GM12878 (cell line): ENCODE measurements around the gene IFITM1. TPM values are rescaled to one million over a fixed set of nuclear protein-coding genes. Genes with fewer than 3 reads are reported as not detected.

ENCODE experiments used
- ATAC-seq: fragments of 200-7000 bp; cut with Tn5 transposase; 3 replicates; pipeline ENCODE4 v1.9.1; 2020; ENCODE audit warnings: mild to moderate bottlenecking, moderate library complexity
- BruUV-seq: library from RNA; stranded (reverse); fragments of 400-500 nt; replicated peaks from 2 replicates; lab custom pipeline; 2021; lab: Mats Ljungman, UMichigan
- CTCF ChIA-PET: fragments of 300-600 bp; sonication (Branson Sonifier 250); formaldehyde crosslinking; extraction: SDS; loops from one replicate; lab custom pipeline; 2021; ENCODE audit warnings: inconsistent platforms; lab: Yijun Ruan, JAX
- POLR2A ChIA-PET: fragments of 350-600 bp; formaldehyde crosslinking; extraction: SDS; loops from one replicate; lab custom pipeline; 2021; ENCODE audit warnings: inconsistent platforms; lab: Charles Lee
- RAD21 ChIA-PET: fragments of 300-600 bp; sonication (Branson Sonifier 250); formaldehyde crosslinking; loops from one replicate; lab custom pipeline; 2023; ENCODE audit warnings: antibody characterized with exemption; ENCODE audit not compliant: unreplicated experiment; lab: Charles Lee
- SMC1A ChIA-PET: fragments of 300-600 bp; sonication (Branson Sonifier 250); formaldehyde crosslinking; loops from one replicate; lab custom pipeline; 2023; ENCODE audit not compliant: unreplicated experiment, uncharacterized antibody; lab: Charles Lee
- DNase-seq: peaks from one replicate; pipeline ENCODE4 v3.0.0-alpha.2; 2011; ENCODE audit warnings: low read depth, low spot score
- FAIRE-seq: peaks from 3 replicates; lab custom pipeline; 2011; peaks lifted over from hg19 to GRCh38; lab: Jason Lieb, UNC
- H2AFZ ChIP-seq: 2 replicates; pipeline ENCODE4 v1.6.0; 2011; ENCODE audit warnings: low read depth, low read length, control low read depth; ENCODE audit not compliant: control insufficient read depth
- H3K27ac ChIP-seq: 2 replicates; pipeline ENCODE4 v1.5.1; 2011; ENCODE audit warnings: control low read depth; ENCODE audit not compliant: control insufficient read depth, insufficient read depth
- H3K27me3 ChIP-seq, 2 experiments: replicated peaks in 1 of 2; 2 replicates each; pipeline versions ENCODE4 v1.6.0 to v1.6.1; 2011; ENCODE audit warnings: low read length in 1 of 2; ENCODE audit not compliant: control insufficient read depth in 2 of 2, insufficient read depth in 2 of 2
- H3K36me3 ChIP-seq, 2 experiments: 2 replicates each; pipeline ENCODE4 v1.5.1; 2011; ENCODE audit warnings: low read length in 1 of 2; ENCODE audit not compliant: control insufficient read depth in 2 of 2, insufficient read depth in 2 of 2
- H3K4me1 ChIP-seq: 2 replicates; pipeline ENCODE4 v1.6.1; 2011; ENCODE audit warnings: mild to moderate bottlenecking, low read length, moderate library complexity, mixed read lengths; ENCODE audit not compliant: control insufficient read depth, insufficient read depth
- H3K4me2 ChIP-seq: 2 replicates; pipeline ENCODE4 v1.6.0; 2011; ENCODE audit warnings: control low read depth; ENCODE audit not compliant: control insufficient read depth, insufficient read depth
- H3K4me3 ChIP-seq: fragments of 200-600 bp; sonication (generic); 2 replicates; pipeline ENCODE4 v1.5.1; 2016
- H3K79me2 ChIP-seq: 2 replicates; pipeline ENCODE4 v1.6.0; 2011; ENCODE audit warnings: low read length; ENCODE audit not compliant: control insufficient read depth, insufficient read depth
- H3K9ac ChIP-seq: 2 replicates; pipeline ENCODE4 v1.8.0; 2011; ENCODE audit warnings: low read length, control low read depth, mixed read lengths; ENCODE audit not compliant: control insufficient read depth, insufficient read depth
- H3K9me3 ChIP-seq: replicated peaks from 3 replicates; pipeline ENCODE4 v1.5.1; 2011; ENCODE audit warnings: mild to moderate bottlenecking, low read length; ENCODE audit not compliant: control insufficient read depth, insufficient read depth
- H4K20me1 ChIP-seq: 2 replicates; pipeline ENCODE4 v1.6.0; 2011; ENCODE audit not compliant: control insufficient read depth, insufficient read depth
- HDAC6 ChIP-seq: fragments of 200-600 bp; sonication (generic); IDR thresholded peaks from one replicate; pipeline ENCODE4 v1.8.0; 2017; ENCODE audit warnings: antibody characterized with exemption; ENCODE audit not compliant: unreplicated experiment
- NR2C1 ChIP-seq: fragments of 450-650 bp; IDR thresholded peaks from 2 replicates; pipeline ENCODE4 v1.6.1; 2017; ENCODE audit warnings: antibody characterized with exemption, mild to moderate bottlenecking, moderate library complexity
- NR2F1 ChIP-seq: fragments of 450-650 bp; conservative IDR thresholded peaks from 2 replicates; pipeline ENCODE4 v1.6.1; 2017; ENCODE audit warnings: mild to moderate bottlenecking
- PAX8 ChIP-seq: fragments of 450-650 bp; IDR thresholded peaks from 2 replicates; pipeline ENCODE4 v1.6.1; 2017; ENCODE audit warnings: mild to moderate bottlenecking, moderate library complexity
- ZBTB4 ChIP-seq: fragments of 450-650 bp; formaldehyde crosslinking; IDR thresholded peaks from 2 replicates; pipeline ENCODE4 v1.4.0; 2022; ENCODE audit warnings: mild to moderate bottlenecking, moderate library complexity
- WGBS: methylation state at CpG from one replicate; pipeline ENCODE4 v1.1.6; 2016; ENCODE audit warnings: low lambda C conversion rate; ENCODE audit not compliant: insufficient replicate concordance, insufficient coverage; ENCODE audit errors: missing lambda C conversion rate; 5-methylcytosine and 5-hydroxymethylcytosine counted together
- in situ Hi-C: fragments of 300-500 bp; cut with MboI; formaldehyde crosslinking; loops from 9 replicates; pipeline ENCODE4 v1.14.3; 2018; ENCODE audit warnings: mixed read lengths
- intact Hi-C: fragments of 100-400 bp; cut with micrococcal nuclease; formaldehyde crosslinking; loops from one replicate; pipeline ENCODE4 v1.14.2; 2022; ENCODE audit not compliant: unreplicated experiment
- polyA plus RNA-seq, 11 experiments: library from polyadenylated mRNA; depleted of rRNA in 4 of 11; unstranded in 6 of 11; stranded (reverse) in 5 of 11; fragments of >200 nt; fragmentation: Nextera tagmentation in 4 of 11; fragmentation: Illumina TruSeq in 1 of 11; extraction: Ambion mirVana in 4 of 11; extraction: Trizol in 1 of 11; gene quantifications; 1 replicate in 1 of 11; 2 replicates in 10 of 11; pipeline versions ENCODE4 v1.2.1 to v1.2.3, GENCODE V29; 2011 to 2016; ENCODE audit warnings: inconsistent platforms in 2 of 11, missing spikeins in 2 of 11, low read depth in 1 of 11
- total RNA-seq, 4 experiments: library from RNA; depleted of rRNA in 3 of 4; stranded (reverse); fragments of >200 nt in 3 of 4; fragmentation: Illumina TruSeq in 1 of 4; extraction: Trizol in 1 of 4; gene quantifications; 2 replicates each; pipeline versions ENCODE4 v1.2.1 to v1.2.3, GENCODE V29; 2013 to 2021
- TF ChIP-seq, protein P1 (sequence below): IDR thresholded peaks from 2 replicates; pipeline ENCODE4 v1.6.1; 2012; ENCODE audit warnings: mild to moderate bottlenecking, low read depth, low read length

IFITM1 gene
- total and polyA plus RNA-seq, 10 of the 15 experiments (the other 5 are each of a cell fraction or from before 2014, with no cell fraction given), result 396 to 2,788 (median 607) TPM

DNA sequence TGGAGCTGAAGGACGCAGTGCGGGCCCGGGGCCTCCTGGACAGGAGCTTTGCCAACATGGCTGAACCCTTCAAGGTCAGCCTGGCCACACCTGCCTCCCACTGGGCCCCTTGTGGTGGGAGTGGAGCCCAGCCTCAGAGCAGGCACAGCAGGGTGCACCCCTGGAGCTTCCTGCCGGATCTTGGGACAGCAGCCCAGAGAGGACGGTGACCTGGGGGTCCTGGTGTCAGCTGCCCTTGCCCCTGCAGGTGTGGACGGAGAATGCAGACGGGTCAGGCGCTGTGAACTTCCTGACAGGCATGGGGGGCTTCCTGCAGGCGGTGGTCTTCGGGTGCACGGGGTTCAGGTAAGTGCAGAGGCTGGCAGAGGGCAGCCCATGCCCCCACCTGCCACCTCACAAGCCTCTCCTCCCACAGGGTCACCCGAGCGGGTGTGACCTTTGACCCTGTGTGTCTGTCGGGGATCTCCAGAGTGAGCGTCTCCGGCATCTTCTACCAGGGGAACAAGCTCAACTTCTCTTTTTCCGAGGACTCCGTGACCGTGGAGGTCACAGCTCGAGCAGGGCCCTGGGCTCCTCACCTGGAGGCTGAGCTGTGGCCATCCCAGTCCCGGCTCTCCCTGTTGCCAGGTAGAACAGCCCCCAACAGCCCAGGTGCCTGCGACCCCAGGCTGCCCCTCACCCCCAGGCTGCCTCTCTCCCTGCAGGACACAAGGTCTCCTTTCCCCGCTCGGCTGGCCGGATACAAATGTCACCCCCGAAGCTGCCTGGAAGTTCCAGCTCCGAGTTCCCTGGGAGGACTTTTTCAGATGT lies 19.8 kb upstream of the IFITM1 start:
- peaks cover 3% of the 10 kb centered on the region; the same call in 1 of the 2 replicates for H3K4me1 ChIP-seq
- BruUV-seq, result no TSS peak
- no peaks in the 10 kb centered on the region for H3K9me3 ChIP-seq
- no peaks in the 10 kb centered on the region for H3K79me2 ChIP-seq
- H3K9ac ChIP-seq, result no peak overlapping the region
- ATAC-seq (no peak), DNase-seq (no peak), FAIRE-seq (no peak)
- POLR2A ChIA-PET, result interaction anchor here (1.5 kb wide), 1 partner anchor 10 kb away, joined by 4 read pairs; no protein-coding TSS in a partner anchor
- peaks cover 0 to 2% of the 10 kb centered on the region in 2 experiments; a peak in 1 of 4 replicates for H3K27me3 ChIP-seq
- no peaks in the 10 kb centered on the region for H4K20me1 ChIP-seq
- no peak overlapping the region for H3K27ac ChIP-seq
- RAD21 ChIA-PET, result no interaction called here
- TF ChIP-seq, protein P1, sequence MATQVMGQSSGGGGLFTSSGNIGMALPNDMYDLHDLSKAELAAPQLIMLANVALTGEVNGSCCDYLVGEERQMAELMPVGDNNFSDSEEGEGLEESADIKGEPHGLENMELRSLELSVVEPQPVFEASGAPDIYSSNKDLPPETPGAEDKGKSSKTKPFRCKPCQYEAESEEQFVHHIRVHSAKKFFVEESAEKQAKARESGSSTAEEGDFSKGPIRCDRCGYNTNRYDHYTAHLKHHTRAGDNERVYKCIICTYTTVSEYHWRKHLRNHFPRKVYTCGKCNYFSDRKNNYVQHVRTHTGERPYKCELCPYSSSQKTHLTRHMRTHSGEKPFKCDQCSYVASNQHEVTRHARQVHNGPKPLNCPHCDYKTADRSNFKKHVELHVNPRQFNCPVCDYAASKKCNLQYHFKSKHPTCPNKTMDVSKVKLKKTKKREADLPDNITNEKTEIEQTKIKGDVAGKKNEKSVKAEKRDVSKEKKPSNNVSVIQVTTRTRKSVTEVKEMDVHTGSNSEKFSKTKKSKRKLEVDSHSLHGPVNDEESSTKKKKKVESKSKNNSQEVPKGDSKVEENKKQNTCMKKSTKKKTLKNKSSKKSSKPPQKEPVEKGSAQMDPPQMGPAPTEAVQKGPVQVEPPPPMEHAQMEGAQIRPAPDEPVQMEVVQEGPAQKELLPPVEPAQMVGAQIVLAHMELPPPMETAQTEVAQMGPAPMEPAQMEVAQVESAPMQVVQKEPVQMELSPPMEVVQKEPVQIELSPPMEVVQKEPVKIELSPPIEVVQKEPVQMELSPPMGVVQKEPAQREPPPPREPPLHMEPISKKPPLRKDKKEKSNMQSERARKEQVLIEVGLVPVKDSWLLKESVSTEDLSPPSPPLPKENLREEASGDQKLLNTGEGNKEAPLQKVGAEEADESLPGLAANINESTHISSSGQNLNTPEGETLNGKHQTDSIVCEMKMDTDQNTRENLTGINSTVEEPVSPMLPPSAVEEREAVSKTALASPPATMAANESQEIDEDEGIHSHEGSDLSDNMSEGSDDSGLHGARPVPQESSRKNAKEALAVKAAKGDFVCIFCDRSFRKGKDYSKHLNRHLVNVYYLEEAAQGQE, result no peak
- no peak for TF ChIP-seq ZBTB4 (CRISPR knock-in tag)
- peak; percentile 85 for TF ChIP-seq NR2F1
- no peak for TF ChIP-seq PAX8
- no peak for TF ChIP-seq HDAC6
- TF ChIP-seq NR2C1, result 0 out of 2 replicates have a peak, but pooled peaks have one; percentile 35
- intact Hi-C loops, result no loop called here
- SMC1A ChIA-PET, result interaction anchor here (1.2 to 1.3 kb wide), 2 partner anchors 12 to 34 kb away, joined by 3 read pairs; no protein-coding TSS in a partner anchor
- no peak overlapping the region for H3K4me2 ChIP-seq
- CTCF ChIA-PET, result interaction anchor here (0.8 kb wide), 1 partner anchor 44 kb away, joined by 4 read pairs; no protein-coding TSS in a partner anchor
- 81% methylated on average over 27 of the region's 27 CpGs for WGBS
- in situ Hi-C loops, result no loop called here
- no peak overlapping the region for H3K4me3 ChIP-seq
- H3K36me3 ChIP-seq, result no peaks in the 10 kb centered on the region
- no peak overlapping the region for H2AFZ ChIP-seq
